Omental fat pad (tissue), 4 donors: ENCODE measurements around the gene EN1. TPM values are rescaled to one million over a fixed set of nuclear protein-coding genes. Genes with fewer than 3 reads are reported as not detected.
A peak's percentile ranks its signal among the peaks of the same experiment; 100 is the strongest.

ENCODE experiments used
- ATAC-seq: fragments of 150-250 bp; one replicate; pipeline ENCODE4 v1.9.1; 2016; ENCODE audit warnings: mild to moderate bottlenecking, moderate library complexity; ENCODE audit not compliant: low FRiP score
- DNase-seq: peaks from one replicate; pipeline ENCODE4 v3.0.0-alpha.2; 2019; ENCODE audit warnings: low spot score
- total RNA-seq, 4 donors: library from RNA; depleted of rRNA; stranded (reverse); fragments of >200 nt; gene quantifications; one replicate each; pipeline ENCODE4 v1.1.0, GENCODE V29; 2016
- TF ChIP-seq, protein P1 (sequence below), 3 donors: fragments of 450-650 bp; IDR thresholded peaks; one replicate each; pipeline ENCODE4 v1.5.1; 2016 to 2017; ENCODE audit warnings: antibody characterized with exemption in 3 of 3, mild to moderate bottlenecking in 3 of 3, moderate library complexity in 2 of 3

EN1 gene
- total RNA-seq, 4 donors from 2014 or later: 0.28 to 1.9 (median 0.61) TPM

DNA sequence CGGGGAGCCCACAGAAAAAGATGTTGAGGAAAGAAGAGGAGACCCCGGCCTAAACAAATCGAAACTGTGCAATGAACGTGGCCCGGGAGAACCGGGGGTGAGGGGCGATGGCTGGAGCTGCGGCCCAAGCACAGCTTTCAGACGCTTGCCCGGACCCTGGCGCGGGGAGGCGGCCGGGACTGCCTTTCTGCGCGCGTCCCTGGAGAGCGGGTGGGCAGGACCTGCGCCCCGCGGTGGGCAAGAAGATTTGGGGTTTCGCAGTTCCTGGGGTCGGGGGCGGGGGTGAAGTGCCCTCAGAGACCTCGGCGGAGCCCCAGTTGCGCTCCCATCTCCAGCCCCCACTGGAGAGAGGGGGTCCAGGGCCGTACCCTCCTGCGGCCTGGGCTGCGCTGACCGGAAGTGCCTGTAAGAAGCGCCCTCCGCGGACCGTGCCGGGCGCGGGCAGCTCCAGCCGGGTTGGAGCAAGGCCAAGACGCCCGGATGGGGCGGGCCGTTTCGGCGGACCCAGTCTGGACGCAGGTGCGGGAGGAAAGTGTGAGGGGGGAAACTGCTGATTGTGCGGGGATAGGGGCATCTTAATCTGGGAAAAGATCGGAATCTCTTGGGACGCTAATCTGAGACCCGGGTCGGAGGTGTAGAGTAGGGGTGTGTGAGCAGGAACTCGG, 11.6 kb downstream of the EN1 start:
- DNase-seq: no peak
- TF ChIP-seq, protein P1, sequence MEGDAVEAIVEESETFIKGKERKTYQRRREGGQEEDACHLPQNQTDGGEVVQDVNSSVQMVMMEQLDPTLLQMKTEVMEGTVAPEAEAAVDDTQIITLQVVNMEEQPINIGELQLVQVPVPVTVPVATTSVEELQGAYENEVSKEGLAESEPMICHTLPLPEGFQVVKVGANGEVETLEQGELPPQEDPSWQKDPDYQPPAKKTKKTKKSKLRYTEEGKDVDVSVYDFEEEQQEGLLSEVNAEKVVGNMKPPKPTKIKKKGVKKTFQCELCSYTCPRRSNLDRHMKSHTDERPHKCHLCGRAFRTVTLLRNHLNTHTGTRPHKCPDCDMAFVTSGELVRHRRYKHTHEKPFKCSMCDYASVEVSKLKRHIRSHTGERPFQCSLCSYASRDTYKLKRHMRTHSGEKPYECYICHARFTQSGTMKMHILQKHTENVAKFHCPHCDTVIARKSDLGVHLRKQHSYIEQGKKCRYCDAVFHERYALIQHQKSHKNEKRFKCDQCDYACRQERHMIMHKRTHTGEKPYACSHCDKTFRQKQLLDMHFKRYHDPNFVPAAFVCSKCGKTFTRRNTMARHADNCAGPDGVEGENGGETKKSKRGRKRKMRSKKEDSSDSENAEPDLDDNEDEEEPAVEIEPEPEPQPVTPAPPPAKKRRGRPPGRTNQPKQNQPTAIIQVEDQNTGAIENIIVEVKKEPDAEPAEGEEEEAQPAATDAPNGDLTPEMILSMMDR (IDR thresholded peaks at IDR 0.05): no peak
- peak; percentile 77 for ATAC-seq

DNA sequence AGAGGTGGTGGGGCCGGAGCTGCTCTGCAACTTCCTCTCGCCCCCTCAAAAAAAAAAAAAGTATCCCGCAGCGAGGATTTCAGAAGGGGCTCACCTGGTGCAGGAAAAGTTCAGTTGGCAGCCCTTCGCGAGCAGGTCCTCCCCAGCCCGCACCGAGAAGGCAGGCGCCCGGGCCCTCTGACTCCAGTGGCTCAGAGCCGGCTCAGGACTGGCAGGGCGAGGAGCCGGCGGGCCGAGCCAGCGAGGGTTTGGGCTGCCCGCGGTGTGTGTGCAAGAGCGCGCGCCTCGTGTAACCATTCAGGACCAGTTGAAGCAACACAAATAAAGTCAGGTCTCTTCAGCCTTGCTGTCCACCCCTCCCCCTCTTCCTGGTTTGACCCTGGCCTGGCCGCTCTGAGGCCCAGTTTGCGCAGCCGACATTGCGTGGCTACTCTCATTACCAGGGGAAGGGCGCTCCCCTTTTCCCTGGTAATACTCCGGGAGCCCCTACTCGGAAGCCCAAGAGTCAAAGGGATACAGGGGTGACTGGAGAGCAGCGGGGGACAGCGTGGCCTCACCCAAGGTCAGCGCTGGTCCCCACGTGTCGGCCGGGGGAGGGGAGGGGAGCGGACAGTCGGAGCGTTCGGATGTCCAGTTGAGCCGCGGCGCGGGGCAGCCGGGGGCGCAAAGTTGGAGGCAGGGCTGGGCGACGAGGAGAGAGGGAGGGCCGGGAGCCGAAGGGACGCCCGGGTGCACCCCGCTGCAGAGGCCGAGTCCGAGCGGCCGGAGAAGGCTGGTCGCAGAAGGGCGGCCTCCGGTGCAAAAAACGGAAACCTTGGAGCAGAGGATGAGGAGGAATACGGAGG, 12.3 kb downstream of the EN1 start:
- ATAC-seq: no peak

GRCh38 chr2:118834440-118834810, 13.0 kb downstream of the EN1 start:
- TF ChIP-seq, protein P1 (IDR thresholded peaks at IDR 0.05): no peak
- ATAC-seq (no peak), DNase-seq (no peak)

More for the DNA sequence above, 12.3 kb downstream of the EN1 start:
- no peak for DNase-seq
- TF ChIP-seq, protein P1 (IDR thresholded peaks at IDR 0.05): no peak

DNA sequence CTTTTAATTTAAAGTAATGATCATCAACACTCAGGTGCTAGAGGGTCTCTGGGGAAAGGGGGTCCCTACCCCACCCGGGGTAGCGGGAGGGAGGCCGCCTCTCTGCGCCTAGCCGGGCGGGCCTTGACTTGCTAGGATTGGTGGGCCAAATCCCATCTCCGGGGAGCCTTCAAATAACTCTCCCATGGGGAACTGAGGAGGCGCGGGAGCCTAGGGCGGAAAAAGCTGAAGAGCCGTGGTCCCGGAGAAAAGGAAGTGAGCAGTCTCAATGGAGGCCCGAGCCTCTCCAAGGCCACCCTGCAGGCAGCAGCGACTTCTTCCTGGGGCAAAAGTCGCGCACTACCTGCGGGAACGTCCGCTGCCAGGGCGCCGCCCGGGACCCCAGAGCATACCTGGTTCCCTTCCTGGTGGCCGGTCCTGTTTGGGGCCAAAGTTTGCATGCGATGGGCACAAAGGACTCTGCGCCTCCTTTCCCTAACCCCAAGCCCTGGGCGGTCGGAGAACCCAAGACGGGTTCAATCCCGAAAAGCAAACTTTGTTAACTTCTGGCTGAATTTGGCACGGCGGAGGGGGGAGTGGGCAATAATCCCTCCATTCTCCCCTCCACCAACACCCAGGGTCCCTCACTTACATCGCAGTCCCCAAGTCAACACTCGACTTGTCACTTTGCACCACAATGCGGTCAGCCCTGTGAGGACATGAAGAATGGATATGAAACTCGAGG, 13.6 kb downstream of the EN1 start:
- no peak for DNase-seq
- no peak for ATAC-seq
- TF ChIP-seq, protein P1 (IDR thresholded peaks at IDR 0.05): no peak

DNA sequence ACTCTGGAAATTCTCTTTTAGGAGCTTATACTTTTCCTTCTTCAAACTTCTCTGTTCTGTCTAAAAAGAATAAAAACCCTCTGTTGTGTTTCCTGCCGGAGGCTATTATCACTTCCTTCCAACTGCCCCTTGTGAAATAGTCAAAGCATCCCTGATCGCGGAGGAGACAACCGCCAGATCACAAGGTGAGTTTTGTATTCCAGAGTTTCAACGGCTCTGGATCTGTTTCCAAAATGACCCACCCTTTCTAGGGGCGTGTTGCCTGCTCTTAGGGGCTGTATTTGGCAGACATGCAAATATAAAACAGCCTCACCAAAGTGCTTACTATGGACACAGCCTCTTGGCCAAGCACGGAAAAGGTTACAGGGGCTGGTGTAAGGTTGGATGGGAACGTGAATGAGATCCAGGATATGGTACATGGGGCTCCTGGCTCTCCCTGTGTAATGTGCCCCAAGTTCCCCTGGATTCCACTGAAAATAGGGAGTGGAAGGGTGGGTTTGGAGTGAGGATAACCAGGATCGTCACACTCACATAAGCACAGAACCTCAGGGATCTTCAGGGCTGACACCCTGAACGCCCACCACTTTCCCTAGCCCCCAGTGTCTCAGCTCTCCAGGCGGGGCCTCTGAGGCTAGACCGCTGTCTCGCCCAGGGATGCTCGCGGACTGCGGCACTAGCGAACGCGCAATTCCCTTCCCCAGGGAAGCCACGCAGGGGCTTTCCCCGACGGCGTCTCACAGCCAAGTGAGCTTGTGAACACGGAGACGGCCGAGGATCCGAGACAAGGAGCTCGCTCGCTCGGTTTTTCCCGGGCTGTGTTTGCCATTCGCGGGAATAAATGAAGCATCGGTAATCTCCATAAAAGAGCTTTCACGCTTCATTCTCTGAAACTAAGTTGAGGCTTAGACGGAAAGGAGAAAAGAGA, 14.4 kb downstream of the EN1 start:
- ATAC-seq (no peak), DNase-seq (no peak)

More for the DNA sequence above, 14.4 kb downstream of the EN1 start:
- TF ChIP-seq, protein P1 (IDR thresholded peaks at IDR 0.05): no peak
